ENCODE results near the gene SF3A1. TPM values are rescaled to one million over a fixed set of nuclear protein-coding genes. Genes with fewer than 3 reads are reported as not detected.

Gene SF3A1
- total RNA-seq, 1 donor from 2014 or later = 89.2 TPM

DNA sequence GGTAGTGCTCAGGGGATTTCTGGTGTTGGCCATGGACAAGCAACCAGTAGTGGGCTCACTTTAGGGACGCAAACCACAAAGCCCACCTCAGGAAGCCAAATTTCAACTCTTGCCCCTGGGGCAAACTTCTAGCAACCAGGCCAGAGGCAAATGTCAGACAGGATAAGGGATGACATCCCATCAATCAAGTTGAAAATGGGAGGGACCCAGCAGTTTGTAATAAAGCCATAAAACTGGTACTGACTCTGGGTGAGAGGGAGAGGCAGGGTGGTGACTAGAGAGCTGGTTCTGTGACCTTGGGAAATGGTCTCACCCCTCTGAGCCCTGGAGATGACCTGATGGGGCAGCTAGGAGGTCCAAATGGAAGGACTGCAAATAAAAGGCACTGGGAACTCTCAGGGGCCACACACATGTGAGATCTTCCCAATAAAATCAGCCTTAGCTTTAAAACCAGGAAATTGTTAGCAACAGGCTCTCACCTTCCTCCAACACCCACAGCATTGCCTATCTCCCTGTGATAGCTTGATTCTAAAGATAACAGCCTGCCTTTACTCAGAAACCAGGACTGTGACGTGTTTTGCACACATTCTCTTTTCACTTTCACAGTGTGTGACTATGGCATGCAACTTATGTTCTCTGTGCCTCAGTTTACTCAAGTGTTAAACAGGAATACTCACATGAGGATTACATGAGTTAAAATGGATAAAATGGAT is 23.5 kb downstream of the SF3A1 start:
- Histone ChIP-seq H3K27me3 (ENCODE audit: low read depth) (no peaks in the 10 kb centered on the region), H3K4me3 (no peak overlapping the region), H3K9me3 (replicated peaks) (no peaks in the 10 kb centered on the region), H3K4me1 (peaks cover 32% of the 10 kb centered on the region), H3K36me3 (peaks cover 78% of the 10 kb centered on the region), H3K27ac (replicated peaks) (no peak overlapping the region)
- TF ChIP-seq CTCF (IDR thresholded peaks at IDR 0.05; ENCODE audit: borderline replicate concordance) = no peak
- DNase-seq = no peak
- intact Hi-C loops (cut with micrococcal nuclease) = no loop called here

- Histone ChIP-seq H3K4me1 (peaks cover 28% of the 10 kb centered on the region), H3K27me3 (ENCODE audit: low read depth) (no peaks in the 10 kb centered on the region), H3K9me3 (replicated peaks) (no peaks in the 10 kb centered on the region), H3K4me3 (no peak overlapping the region), H3K27ac (replicated peaks) (no peak overlapping the region), H3K36me3 (peaks cover 72% of the 10 kb centered on the region)
- no peak for TF ChIP-seq CTCF (IDR thresholded peaks at IDR 0.05; ENCODE audit: borderline replicate concordance)
- intact Hi-C loops (cut with micrococcal nuclease) = no loop called here
- DNase-seq = no peak
Measured at GRCh38 chr22:30332551-30332950, 24.1 kb downstream of the SF3A1 start.

GRCh38 chr22:30328466-30329049 is 28.1 kb downstream of the SF3A1 start:
- intact Hi-C loops (cut with micrococcal nuclease) = no loop called here
- Histone ChIP-seq H3K27ac (replicated peaks) (no peak overlapping the region), H3K4me1 (peaks cover 40% of the 10 kb centered on the region), H3K27me3 (ENCODE audit: low read depth) (no peaks in the 10 kb centered on the region), H3K9me3 (replicated peaks) (no peaks in the 10 kb centered on the region), H3K4me3 (no peak overlapping the region), H3K36me3 (peaks cover 32% of the 10 kb centered on the region)
- no peak for TF ChIP-seq CTCF (IDR thresholded peaks at IDR 0.05; ENCODE audit: borderline replicate concordance)
- no peak for DNase-seq

DNA sequence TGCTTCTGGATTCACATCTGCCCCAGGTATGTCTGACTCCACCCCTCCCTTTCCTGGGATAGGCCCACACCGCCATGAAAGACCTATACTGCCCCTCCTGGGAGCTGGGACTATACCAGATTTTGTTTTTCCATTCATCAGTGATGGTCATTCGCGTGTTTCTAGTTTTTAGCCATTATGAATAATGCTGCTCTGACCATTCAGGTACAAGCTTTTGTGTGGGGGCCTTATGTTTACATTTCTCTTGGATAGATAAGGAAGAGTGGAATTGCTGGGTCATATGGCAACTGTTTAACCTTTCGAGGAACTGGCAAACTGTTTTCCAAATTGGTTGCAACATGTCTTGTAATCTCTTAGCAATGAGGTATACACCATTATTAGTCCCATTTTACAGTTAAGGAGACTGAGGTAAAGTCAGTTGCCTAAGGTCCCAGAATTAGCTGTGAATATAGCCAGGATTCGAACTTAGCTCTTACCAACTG is 28.8 kb downstream of the SF3A1 start:
- peaks cover 25% of the 10 kb centered on the region for H3K36me3 ChIP-seq
- H3K27ac ChIP-seq (replicated peaks) = no peak overlapping the region
- no peaks in the 10 kb centered on the region for H3K9me3 ChIP-seq (replicated peaks)
- no peak for TF ChIP-seq CTCF (IDR thresholded peaks at IDR 0.05; ENCODE audit: borderline replicate concordance)
- H3K27me3 ChIP-seq (ENCODE audit: low read depth) = no peaks in the 10 kb centered on the region
- peaks cover 46% of the 10 kb centered on the region for H3K4me1 ChIP-seq
- intact Hi-C loops (cut with micrococcal nuclease) = no loop called here
- no peak for DNase-seq
- H3K4me3 ChIP-seq = no peak overlapping the region

GRCh38 chr22:30326706-30327362 is 29.9 kb downstream of the SF3A1 start, which contains the start of gene TBC1D10A:
Gene TBC1D10A (minus strand): TSS chr22:30326941. CDS start chr22:30326881, 60 bp downstream.
- DNase-seq = peak; percentile 91
- Histone ChIP-seq H3K4me3 (peak within 1 kb of the TSS; percentile 98), H3K27me3 (ENCODE audit: low read depth) (no peaks in the 10 kb centered on the region), H3K9me3 (replicated peaks) (no peaks in the 10 kb centered on the region), H3K4me1 (peaks cover 57% of the 10 kb centered on the region), H3K36me3 (peaks cover 16% of the 10 kb centered on the region), H3K27ac (replicated peaks) (peak within 1 kb of the TSS; percentile 93)
- intact Hi-C loops (cut with micrococcal nuclease) = no loop called here
- no peak for TF ChIP-seq CTCF (IDR thresholded peaks at IDR 0.05; ENCODE audit: borderline replicate concordance)
